ENCODE results near the gene EPB41L1. TPM values are rescaled to one million over a fixed set of nuclear protein-coding genes. Genes with fewer than 3 reads are reported as not detected.

EPB41L1 gene
- total RNA-seq, 3 donors from 2014 or later = 0.22 to 0.50 (median 0.33) TPM

DNA sequence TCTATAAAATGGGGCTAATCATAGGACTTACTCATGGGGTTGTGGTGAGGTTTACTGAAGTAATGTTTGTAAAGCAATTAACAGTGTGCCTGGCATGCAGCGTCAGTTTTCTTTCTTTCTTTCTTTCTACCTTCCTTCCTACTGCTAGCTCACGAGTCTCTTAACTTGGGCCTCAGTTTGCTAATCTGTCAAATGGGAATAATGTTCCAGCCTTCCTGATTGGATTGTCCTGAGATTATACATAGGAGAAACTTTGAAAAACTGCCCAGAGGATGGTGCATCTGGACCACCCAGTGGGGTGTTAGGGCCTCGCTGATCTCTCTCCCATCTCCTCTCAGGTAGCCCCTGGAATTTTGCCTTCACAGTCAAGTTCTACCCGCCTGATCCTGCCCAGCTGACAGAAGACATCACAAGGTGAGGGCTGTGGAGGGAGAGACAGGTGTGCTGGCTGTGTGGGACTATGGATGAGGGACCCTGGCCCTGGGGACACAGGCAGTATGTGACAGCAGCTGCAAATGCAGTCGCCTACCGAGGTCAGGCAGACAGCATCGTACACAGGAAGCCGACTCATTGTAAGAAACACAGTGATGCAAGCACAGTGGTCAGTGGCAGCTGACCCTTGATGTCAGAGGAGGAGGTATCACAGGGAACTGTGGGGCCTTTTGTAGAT, 27.5 kb downstream of the EPB41L1 start:
- Mint-ChIP-seq H3K27me3 (ENCODE audit: low read depth) (peaks cover 9% of the 10 kb centered on the region), H3K36me3 (ENCODE audit: insufficient read depth) (no peaks in the 10 kb centered on the region), H3K9me3 (no peaks in the 10 kb centered on the region), H3K4me1 (ENCODE audit: low read depth) (no peaks in the 10 kb centered on the region), H3K4me3 (no peak overlapping the region)
- no peak for ATAC-seq
- no peak for DNase-seq

DNA sequence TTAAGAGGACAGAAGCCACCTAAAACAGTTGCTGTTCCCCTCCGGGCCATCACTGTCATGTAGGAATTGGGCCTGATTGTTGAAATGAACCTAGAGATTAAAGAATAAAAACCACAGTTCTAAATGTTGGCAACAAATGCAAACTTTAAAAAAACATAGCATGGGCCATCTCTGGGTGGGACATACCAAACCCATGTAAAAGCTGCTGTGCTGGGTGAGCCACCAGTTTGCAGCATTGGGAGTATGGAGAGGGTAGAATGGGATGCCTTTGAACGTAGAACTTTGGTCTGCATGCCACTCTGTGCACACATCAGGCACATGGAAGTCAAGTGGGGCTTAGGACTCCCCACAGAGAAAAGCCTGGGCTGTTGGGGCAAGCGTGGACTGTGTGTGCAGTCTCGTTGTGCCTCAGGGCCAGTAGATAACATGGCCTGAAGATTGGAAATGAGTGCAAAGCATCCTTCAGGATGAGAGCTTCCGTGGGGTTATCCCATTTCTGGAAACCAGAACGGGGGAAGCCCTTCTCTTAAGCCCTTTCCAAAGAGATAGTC, 28.1 kb downstream of the EPB41L1 start:
- H3K4me1 Mint-ChIP-seq (ENCODE audit: low read depth) = no peaks in the 10 kb centered on the region
- H3K4me3 Mint-ChIP-seq = no peak overlapping the region
- no peaks in the 10 kb centered on the region for H3K9me3 Mint-ChIP-seq
- DNase-seq = no peak
- H3K27me3 Mint-ChIP-seq (ENCODE audit: low read depth) = peaks cover 6% of the 10 kb centered on the region
- H3K36me3 Mint-ChIP-seq (ENCODE audit: insufficient read depth) = no peaks in the 10 kb centered on the region
- ATAC-seq = no peak

DNA sequence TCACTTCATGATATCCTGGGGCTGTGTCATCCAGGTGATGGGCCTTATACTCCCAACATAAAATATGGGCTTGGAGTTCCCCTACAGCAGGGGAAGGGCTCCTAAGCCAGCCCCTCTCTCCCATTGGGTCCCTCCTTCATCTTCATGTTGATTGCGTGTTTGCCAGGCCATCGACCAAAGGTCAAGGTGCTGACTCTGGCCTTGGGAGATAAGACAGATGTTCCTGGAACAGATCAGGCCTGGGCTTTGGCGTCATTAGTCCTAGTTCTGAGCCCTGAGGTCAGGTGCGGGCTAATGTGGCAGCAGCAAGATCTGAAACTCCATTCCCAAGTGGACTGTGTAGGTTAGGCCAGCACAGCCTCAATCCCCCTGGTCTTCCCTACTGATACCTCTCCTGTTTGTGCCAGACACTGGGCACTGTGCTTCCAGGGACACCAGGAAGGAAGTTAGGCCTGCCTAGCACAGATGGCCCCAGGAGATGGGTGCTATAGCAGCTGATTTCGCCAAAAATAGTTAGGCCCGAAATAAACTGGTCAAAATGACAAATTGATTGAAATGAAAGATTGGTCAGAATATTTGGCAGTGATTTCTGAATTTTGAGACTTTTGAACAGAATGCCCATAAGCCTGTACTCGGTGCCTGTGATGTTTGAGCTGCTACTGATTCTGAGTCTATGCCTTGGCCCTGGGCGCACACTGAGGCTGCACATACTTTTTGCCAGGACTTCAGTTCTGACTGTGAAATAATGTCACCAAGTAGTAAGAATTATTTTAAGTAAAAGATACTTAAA, 28.8 kb downstream of the EPB41L1 start:
- Mint-ChIP-seq H3K36me3 (ENCODE audit: insufficient read depth) (no peaks in the 10 kb centered on the region), H3K9me3 (no peaks in the 10 kb centered on the region), H3K4me1 (ENCODE audit: low read depth) (no peaks in the 10 kb centered on the region), H3K4me3 (no peak overlapping the region), H3K27me3 (ENCODE audit: low read depth) (peaks cover 1% of the 10 kb centered on the region)
- ATAC-seq = no peak
- DNase-seq = no peak

DNA sequence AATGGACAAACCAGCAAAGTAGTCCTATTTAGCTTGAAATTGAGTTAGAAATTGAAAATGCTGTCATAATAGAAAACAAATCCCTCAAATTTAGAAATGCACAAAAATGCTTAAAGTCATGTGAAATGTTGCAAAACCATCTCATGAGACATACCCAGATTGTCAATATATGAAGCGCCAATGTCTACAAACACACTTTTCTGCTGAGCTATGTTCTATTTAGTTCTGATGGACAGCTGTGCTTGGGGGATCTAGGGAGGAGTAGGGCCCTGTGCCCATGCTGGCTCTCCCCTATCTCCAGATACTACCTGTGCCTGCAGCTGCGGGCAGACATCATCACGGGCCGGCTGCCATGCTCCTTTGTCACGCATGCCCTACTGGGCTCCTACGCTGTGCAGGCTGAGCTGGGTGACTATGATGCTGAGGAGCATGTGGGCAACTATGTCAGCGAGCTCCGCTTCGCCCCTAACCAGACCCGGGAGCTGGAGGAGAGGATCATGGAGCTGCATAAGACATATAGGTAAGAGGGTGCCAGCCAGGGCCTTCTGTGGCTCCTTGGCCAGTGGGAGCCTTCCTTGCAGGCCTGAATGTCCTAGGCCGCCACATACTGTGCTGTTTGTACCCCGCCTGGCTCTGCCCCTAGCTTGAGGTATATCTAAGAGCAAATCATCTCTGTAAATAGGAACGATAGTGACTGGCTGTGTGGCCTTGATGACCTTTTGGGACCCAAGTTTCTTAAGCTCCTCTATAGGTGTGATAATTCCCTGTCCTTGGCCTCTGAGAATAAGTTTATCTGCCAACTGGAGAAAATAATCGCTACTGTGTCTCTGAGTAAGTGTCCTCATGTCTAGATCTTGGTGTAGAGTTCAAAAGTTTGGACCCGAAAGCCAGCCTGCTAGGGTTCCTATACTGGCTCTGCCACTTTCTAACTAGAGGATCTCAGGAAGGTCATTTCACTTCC, 30.6 kb downstream of the EPB41L1 start:
- no peak for DNase-seq
- H3K4me1 Mint-ChIP-seq (ENCODE audit: low read depth) = no peaks in the 10 kb centered on the region
- no peaks in the 10 kb centered on the region for H3K9me3 Mint-ChIP-seq
- H3K4me3 Mint-ChIP-seq = no peak overlapping the region
- no peaks in the 10 kb centered on the region for H3K36me3 Mint-ChIP-seq (ENCODE audit: insufficient read depth)
- no peak for ATAC-seq
- no peaks in the 10 kb centered on the region for H3K27me3 Mint-ChIP-seq (ENCODE audit: low read depth)

DNA sequence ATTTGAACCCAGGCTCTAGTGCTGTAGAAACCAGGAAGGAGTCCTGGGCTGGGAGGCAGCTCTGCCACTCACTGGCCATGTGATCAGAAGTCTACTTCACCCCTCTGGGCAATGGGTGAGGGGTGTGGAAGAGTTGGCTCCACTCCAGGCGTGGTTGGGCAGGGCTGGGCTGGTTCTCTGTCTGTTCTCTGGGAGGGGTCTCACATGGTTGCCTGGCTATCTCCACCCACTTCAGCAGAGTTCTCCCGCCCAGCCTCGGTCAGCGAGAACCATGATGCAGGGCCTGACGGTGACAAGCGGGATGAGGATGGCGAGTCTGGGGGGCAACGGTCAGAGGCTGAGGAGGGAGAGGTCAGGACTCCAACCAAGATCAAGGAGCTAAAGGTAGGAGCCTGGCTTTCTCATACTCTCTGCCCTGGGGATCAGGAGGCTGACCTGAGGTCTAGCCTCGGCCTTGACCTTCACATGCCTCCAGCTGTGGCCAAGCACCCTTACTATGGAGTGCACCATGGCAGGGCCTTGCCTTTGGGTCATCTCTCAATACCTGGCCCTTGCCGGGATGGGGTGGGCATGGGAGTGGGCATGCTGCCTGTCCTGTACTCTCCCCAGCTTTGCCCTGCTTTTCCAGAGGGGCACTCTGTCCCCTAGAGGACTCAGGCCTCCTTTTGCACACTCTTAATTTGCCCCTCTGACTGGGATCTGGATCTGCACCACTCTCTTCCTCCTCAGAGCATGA, 39.6 kb downstream of the EPB41L1 start:
- no peak for DNase-seq
- Mint-ChIP-seq H3K27me3 (ENCODE audit: low read depth) (peaks cover 3% of the 10 kb centered on the region), H3K4me1 (ENCODE audit: low read depth) (no peaks in the 10 kb centered on the region), H3K36me3 (ENCODE audit: insufficient read depth) (no peaks in the 10 kb centered on the region), H3K4me3 (no peak overlapping the region), H3K9me3 (no peaks in the 10 kb centered on the region)
- ATAC-seq = no peak

DNA sequence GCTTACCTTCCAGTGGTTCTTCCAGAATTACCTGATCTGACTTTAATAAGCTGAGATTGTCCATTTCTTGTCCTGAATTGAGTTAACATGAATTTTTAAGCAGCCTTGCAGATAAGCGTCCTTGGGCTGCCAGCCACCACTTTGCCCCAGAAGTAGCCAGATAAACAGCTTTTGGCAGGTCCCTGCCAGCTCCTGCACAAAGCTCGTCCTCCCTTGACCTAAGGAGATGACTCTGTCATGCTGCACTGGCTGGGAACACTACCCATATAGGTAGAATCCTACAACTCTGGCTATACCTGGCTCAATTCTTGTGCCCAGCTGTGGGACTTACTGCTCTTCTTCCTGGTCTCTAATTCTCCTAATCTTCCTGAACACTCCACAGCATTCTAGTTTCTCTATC, 42.1 kb downstream of the EPB41L1 start:
- ATAC-seq = no peak
- Mint-ChIP-seq H3K4me3 (no peak overlapping the region), H3K36me3 (ENCODE audit: insufficient read depth) (no peaks in the 10 kb centered on the region), H3K9me3 (no peaks in the 10 kb centered on the region), H3K27me3 (ENCODE audit: low read depth) (peaks cover 3% of the 10 kb centered on the region), H3K4me1 (ENCODE audit: low read depth) (no peaks in the 10 kb centered on the region)
- DNase-seq = no peak

DNA sequence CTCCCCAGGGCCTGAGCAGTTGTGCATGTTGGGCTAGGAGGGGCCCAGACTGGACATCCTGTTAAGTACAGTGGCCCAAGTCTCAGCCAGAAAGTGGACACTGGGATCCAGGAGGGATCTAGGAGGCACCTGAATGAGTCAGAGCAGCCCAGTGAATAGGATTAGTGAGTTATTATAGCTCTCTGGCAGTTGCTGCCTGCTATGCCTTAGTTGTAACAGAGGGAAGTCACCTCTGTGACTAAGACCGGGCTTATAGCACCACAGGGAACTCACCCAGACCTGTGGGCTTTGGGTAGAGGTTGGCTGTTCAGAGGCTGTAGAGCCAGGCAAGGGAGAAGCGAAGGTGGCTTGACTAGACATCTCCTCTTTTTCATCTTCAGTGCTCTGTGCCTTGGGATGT, 42.7 kb downstream of the EPB41L1 start:
- no peaks in the 10 kb centered on the region for H3K9me3 Mint-ChIP-seq
- no peak overlapping the region for H3K4me3 Mint-ChIP-seq
- no peaks in the 10 kb centered on the region for H3K4me1 Mint-ChIP-seq (ENCODE audit: low read depth)
- no peak for DNase-seq
- peaks cover 3% of the 10 kb centered on the region for H3K27me3 Mint-ChIP-seq (ENCODE audit: low read depth)
- ATAC-seq = no peak
- H3K36me3 Mint-ChIP-seq (ENCODE audit: insufficient read depth) = no peaks in the 10 kb centered on the region

DNA sequence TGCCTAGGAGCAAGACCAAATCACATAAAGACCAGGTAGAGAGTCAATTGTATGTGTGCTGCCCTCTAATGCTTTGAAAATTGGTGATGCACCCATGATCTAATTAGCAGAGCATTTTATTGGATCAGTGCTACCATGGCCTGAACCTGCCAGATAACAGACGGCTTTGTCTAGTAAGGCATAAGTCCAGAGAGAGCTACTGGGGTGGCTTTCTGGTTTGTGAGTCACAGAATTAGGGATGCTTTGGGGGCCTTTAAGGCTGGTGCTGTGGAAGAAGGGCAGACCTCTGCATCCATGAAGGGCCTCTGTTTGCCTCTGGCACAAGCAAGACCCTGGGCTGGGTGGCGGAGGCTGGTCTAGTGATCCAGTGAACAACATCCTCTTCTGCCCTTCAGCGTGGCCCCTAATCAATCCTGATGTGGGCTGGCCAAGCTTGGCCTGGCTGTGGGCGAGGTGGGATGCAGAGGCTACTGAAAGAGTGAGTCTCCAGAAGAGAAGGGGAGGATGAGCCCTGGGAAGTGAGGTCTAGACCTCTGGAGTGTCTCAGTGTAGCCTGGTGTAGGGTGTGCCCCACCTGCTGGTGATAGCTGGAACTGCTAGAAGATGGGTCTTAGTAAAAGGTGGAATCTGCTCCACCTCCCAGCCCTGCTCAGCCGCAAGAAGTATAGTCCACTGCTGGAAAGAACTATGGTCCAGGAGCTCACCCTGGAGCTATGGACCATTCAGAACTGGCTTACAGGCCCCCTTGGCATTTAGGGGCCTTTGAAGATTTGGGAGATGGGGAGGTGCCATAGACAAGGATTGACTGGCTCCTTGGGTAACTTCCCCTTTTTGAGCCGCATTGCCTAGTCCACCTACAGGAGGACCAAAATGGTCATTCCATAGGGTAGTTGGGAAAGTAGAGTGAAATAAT, 45.1 kb downstream of the EPB41L1 start:
- H3K36me3 Mint-ChIP-seq (ENCODE audit: insufficient read depth) = no peaks in the 10 kb centered on the region
- ATAC-seq (peak; percentile 69 to 78), DNase-seq (peak; percentile 74)
- H3K4me3 Mint-ChIP-seq = no peak overlapping the region
- peaks cover 5% of the 10 kb centered on the region for H3K4me1 Mint-ChIP-seq (ENCODE audit: low read depth)
- H3K9me3 Mint-ChIP-seq = no peaks in the 10 kb centered on the region
- H3K27me3 Mint-ChIP-seq (ENCODE audit: low read depth) = peaks cover 3% of the 10 kb centered on the region

DNA sequence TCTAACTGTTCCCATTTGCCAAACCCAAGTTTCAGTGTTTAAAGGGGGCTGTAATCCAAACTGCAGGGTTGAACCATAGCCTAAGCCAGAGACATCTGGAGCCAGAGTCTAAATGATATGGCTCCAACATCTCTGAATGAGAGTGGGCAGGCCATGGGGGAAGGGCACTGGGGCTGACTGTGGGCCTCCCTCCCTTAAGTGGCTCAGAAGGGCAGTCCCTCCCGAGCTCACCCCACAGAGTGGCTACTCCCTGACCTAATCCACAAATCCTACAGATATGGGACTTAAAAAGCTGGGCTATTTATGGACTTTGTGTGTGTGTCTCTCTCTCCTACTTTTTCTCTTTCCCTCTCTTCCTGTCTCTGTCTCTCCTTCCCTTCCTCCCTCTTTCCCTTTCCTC, 45.9 kb downstream of the EPB41L1 start:
- DNase-seq = no peak
- Mint-ChIP-seq H3K9me3 (no peaks in the 10 kb centered on the region), H3K4me1 (ENCODE audit: low read depth) (peaks cover 5% of the 10 kb centered on the region), H3K27me3 (ENCODE audit: low read depth) (peaks cover 3% of the 10 kb centered on the region), H3K4me3 (no peak overlapping the region), H3K36me3 (ENCODE audit: insufficient read depth) (no peaks in the 10 kb centered on the region)
- no peak for ATAC-seq

DNA sequence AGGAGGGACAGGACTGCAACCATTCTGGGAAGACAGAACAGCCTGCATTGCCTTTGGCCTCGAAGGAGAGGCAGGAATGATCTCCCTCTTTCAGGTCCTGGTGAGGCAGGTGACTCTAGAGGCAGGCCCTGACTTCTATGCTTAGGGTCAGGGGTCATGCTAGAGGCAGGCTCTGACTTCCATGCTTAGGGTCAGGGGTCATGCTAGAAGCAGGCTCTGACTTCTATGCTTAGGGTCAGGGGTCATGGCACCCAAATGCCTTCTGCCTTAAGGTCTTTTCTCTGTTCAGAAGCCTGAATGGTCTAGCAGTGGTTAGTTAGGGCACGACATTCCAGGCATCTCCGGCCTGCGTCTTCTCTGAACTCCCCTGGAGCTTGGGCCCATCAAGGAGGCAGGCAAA, 46.7 kb downstream of the EPB41L1 start:
- no peaks in the 10 kb centered on the region for H3K9me3 Mint-ChIP-seq
- no peaks in the 10 kb centered on the region for H3K27me3 Mint-ChIP-seq (ENCODE audit: low read depth)
- DNase-seq = no peak
- peaks cover 5% of the 10 kb centered on the region for H3K4me1 Mint-ChIP-seq (ENCODE audit: low read depth)
- no peak overlapping the region for H3K4me3 Mint-ChIP-seq
- H3K36me3 Mint-ChIP-seq (ENCODE audit: insufficient read depth) = no peaks in the 10 kb centered on the region
- ATAC-seq = no peak

DNA sequence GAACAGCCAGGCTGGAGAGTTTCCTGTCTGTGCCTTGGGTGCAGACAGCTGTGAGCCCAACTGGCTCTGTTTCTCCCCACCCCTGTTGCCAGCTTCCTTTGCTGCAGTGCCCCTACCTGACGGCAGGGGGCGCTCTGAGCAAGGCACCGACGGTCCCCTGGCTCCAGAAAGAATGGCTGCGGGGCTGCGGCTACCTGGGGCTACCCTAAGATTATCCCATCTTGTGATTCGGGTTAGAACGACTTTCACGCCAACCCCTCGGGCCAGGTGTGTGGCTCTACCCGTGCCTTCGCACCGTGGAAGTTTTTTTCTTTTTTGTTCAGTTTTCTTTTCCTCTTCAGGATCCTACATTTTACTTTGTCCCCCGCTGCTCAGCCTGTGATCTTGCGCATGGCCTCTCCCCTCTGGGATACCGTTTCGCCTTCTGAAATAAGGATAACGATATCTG, 48.4 kb downstream of the EPB41L1 start:
- ATAC-seq (peak; percentile 85 to 87), DNase-seq (peak; percentile 75)
- H3K36me3 Mint-ChIP-seq (ENCODE audit: insufficient read depth) = no peaks in the 10 kb centered on the region
- peak overlapping the region; percentile 38 for H3K4me3 Mint-ChIP-seq
- peaks cover 5% of the 10 kb centered on the region for H3K4me1 Mint-ChIP-seq (ENCODE audit: low read depth)
- H3K9me3 Mint-ChIP-seq = no peaks in the 10 kb centered on the region
- H3K27me3 Mint-ChIP-seq (ENCODE audit: low read depth) = no peaks in the 10 kb centered on the region

DNA sequence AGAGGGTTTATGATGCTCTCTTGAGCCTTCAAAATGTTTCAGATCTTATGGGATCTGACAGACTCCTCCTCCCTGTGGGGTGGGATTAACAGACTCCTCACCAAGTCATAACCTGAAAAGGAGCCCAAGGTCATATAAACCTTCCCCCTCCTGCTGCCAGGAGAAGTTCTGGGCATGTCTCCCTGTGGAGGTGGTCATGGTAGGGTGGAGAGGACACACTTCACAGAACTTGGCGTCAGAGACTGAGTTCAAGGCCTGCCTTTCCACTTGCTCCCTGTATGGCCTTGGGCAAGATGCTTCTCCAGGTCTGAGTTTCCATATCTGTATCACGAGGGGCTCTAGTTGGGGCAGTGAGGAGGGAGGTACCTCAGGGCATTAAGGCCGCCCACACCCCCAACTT, 49.3 kb downstream of the EPB41L1 start:
- Mint-ChIP-seq H3K4me3 (no peak overlapping the region), H3K36me3 (ENCODE audit: insufficient read depth) (no peaks in the 10 kb centered on the region), H3K4me1 (ENCODE audit: low read depth) (peaks cover 5% of the 10 kb centered on the region), H3K9me3 (no peaks in the 10 kb centered on the region), H3K27me3 (ENCODE audit: low read depth) (no peaks in the 10 kb centered on the region)
- DNase-seq = no peak
- ATAC-seq = no peak

DNA sequence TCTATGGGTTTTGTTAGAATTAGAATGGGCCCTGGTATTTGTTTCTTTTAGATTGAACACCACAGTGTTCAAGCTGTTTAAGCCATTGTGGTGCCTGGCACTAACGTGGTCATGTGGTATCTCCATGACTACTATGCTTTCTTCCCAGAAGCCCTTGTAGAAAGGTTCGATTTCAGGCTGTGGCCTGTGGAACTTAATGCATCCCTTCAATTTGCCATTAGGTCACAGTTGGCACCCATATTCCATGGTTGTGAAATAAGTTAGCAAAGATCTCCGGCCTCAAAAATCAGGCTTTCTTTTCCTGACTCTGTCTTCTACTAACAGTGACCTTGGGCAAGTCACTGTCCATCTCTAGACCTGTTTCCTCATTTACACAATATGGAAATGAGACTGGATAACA, 50.5 kb downstream of the EPB41L1 start:
- Mint-ChIP-seq H3K36me3 (ENCODE audit: insufficient read depth) (no peaks in the 10 kb centered on the region), H3K4me3 (no peak overlapping the region), H3K27me3 (ENCODE audit: low read depth) (peaks cover 2% of the 10 kb centered on the region), H3K4me1 (ENCODE audit: low read depth) (peaks cover 5% of the 10 kb centered on the region), H3K9me3 (no peaks in the 10 kb centered on the region)
- no peak for ATAC-seq
- DNase-seq = no peak

Measured in activated T-cell treated with anti-CD3 and anti-CD28 coated beads, Interleukin-2, amount 50 U/mL, for 4 hours (primary cell).